ENCODE results near the gene C1QA. TPM values are rescaled to one million over a fixed set of nuclear protein-coding genes. Genes with fewer than 3 reads are reported as not detected.

The C1QA gene
- total and polyA plus RNA-seq, 3 donors from 2014 or later, result 8.7 to 142 (median 29.8) TPM

DNA sequence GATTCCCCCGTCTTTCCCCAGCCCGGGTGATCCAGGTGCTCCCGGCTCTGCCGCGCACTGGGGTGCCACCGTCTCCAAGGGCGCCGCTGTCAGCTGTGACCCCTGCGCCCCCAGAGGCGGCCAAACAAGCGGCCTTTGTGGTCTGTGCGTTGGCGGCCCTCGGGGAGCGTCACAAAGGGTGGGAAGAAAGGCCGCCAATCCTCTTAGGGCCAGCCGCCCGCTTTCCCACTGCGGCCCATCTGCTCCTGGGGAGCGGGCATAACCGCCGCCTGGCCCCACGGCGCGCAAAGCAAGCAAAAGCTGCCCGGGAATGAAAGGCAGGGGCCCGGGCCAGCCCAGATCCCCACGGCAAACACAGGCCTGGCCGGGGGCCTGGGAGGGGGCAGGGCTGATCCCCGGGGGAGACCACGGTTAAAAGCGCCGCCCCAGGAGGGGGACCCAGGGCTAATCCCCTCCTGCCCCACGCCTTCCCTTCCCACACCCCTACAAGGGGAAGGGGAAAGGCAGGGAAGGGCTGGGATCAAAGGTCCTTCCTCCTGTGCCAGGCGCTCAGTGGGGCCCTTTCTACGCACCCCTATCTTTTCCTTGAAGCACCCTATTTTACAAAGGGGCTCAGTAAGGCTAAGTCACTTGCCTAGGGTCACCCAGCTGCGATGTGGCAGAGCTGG is 40.6 kb downstream of the C1QA start:
- no peaks in the 10 kb centered on the region for H3K27me3 ChIP-seq
- TF ChIP-seq POLR2A (IDR thresholded peaks at IDR 0.05), result no peak
- TF ChIP-seq, protein P1, sequence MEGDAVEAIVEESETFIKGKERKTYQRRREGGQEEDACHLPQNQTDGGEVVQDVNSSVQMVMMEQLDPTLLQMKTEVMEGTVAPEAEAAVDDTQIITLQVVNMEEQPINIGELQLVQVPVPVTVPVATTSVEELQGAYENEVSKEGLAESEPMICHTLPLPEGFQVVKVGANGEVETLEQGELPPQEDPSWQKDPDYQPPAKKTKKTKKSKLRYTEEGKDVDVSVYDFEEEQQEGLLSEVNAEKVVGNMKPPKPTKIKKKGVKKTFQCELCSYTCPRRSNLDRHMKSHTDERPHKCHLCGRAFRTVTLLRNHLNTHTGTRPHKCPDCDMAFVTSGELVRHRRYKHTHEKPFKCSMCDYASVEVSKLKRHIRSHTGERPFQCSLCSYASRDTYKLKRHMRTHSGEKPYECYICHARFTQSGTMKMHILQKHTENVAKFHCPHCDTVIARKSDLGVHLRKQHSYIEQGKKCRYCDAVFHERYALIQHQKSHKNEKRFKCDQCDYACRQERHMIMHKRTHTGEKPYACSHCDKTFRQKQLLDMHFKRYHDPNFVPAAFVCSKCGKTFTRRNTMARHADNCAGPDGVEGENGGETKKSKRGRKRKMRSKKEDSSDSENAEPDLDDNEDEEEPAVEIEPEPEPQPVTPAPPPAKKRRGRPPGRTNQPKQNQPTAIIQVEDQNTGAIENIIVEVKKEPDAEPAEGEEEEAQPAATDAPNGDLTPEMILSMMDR (IDR thresholded peaks at IDR 0.05), result no peak
- intact Hi-C loops (cut with DNase I; ENCODE audit: low total_unique reads), result no loop called here
- 67 to 77% methylated on average over 9 to 37 of the region's 37 CpGs for WGBS, 2 donors
- H3K4me1 ChIP-seq, result no peaks in the 10 kb centered on the region
- DNase-seq, result no peak
- H3K36me3 ChIP-seq (ENCODE audit: low read depth, missing control alignments), result no peaks in the 10 kb centered on the region
- no peak overlapping the region for H3K27ac ChIP-seq
- no peaks in the 10 kb centered on the region for H3K9me3 ChIP-seq
- H3K4me3 ChIP-seq, result peak overlapping the region in 1 of 2 donors; percentile 31

DNA sequence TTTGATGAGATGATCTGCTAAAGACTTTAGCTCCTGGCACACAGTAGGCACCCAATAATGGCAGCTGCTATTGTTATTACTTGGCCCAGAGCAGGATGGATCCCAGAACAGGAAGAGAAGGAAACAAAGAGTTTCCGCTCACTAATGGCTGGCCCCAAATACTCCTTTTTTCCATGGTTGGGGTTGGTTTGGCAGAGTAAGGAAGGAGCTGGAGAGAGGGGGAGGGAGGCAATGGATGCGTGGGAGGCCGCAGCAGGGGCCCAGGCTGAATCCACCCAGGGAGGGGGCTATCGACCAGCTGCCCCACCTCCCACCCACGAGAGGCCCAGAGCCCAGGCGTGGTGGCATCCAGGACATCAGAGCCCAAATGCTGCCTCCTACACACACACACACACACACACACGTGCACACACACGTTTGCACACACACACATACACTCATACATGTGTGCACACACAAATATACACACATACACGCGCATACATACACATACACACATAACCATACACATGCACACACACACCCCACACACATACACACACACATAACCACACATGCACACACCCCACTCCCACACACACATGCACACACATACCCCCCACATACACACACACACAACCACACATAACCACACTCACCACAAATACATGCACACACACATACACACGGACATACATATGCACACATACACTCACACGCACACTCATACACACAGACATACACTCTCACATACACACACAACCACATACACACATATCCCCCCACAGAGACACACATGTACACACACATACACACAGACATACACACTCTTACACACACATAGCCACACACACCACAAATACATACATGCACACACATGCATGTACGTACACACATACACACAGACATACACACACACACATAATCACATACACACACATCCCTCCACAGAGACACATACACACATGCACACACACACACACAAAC is 41.8 kb downstream of the C1QA start:
- 60 to 66% methylated on average over 10 to 13 of the region's 13 CpGs for whole genome bisulfite sequencing, 2 donors
- Histone ChIP-seq H3K9me3 (no peaks in the 10 kb centered on the region), H3K4me3 (no peak overlapping the region), H3K36me3 (ENCODE audit: low read depth, missing control alignments) (no peaks in the 10 kb centered on the region), H3K27me3 (no peaks in the 10 kb centered on the region), H3K27ac (no peak overlapping the region), H3K4me1 (no peaks in the 10 kb centered on the region)
- no peak for TF ChIP-seq POLR2A (IDR thresholded peaks at IDR 0.05)
- TF ChIP-seq, protein P1 (IDR thresholded peaks at IDR 0.05), result no peak
- DNase-seq, result no peak
- intact Hi-C loops (cut with DNase I; ENCODE audit: low total_unique reads), result no loop called here

- 85 to 86% methylated on average over 9 of the region's 9 CpGs for WGBS, 2 donors
- H3K36me3 ChIP-seq (ENCODE audit: low read depth, missing control alignments), result no peaks in the 10 kb centered on the region
- no peak overlapping the region for H3K27ac ChIP-seq
- no peak overlapping the region for H3K4me3 ChIP-seq
- intact Hi-C loops (cut with DNase I; ENCODE audit: low total_unique reads), result no loop called here
- no peaks in the 10 kb centered on the region for H3K27me3 ChIP-seq
- no peak for DNase-seq
- H3K9me3 ChIP-seq, result no peaks in the 10 kb centered on the region
- peaks cover 11% of the 10 kb centered on the region for H3K4me1 ChIP-seq
- TF ChIP-seq, protein P1 (IDR thresholded peaks at IDR 0.05), result no peak
- TF ChIP-seq POLR2A (IDR thresholded peaks at IDR 0.05), result no peak
Observed at GRCh38 chr1:22680726-22681125, 44.3 kb downstream of the C1QA start.

DNA sequence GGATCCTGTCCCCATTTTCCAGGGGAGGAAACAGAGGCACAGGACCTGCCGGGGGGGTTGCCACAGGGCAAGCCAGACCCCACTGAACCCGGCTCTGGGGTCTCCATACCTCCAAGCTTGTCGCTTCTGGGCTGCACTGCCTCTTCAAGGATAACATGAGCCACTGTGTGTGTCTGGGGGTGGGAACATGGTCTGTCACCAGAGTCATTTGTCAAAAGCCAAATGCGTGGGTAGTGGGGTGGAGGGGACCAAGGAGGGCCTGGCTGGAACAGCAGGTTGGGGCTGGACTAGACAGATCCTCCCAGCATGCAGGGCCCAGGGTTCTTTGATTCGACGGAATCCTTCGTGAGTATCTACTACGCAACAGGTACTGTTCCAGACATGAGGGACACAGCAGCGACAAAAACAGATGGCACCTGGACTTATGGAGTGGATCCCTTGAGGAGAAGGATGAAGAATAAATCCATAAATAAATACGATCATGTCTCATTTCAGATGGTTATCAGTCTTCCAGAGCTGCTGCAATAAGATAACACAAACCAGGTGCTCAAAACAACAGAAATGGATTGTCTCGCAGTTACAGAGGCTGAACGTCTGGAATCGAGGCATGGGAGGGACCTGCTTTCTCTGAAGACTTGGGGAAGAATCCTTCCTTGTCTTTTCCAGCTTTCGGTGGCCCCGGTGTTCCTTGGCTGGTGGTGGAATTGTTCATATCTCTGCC is 45.3 kb downstream of the C1QA start:
- TF ChIP-seq, protein P1 (IDR thresholded peaks at IDR 0.05), result no peak
- TF ChIP-seq POLR2A (IDR thresholded peaks at IDR 0.05), result no peak
- Histone ChIP-seq H3K4me1 (peaks cover 14% of the 10 kb centered on the region), H3K4me3 (no peak overlapping the region), H3K27ac (no peak overlapping the region), H3K9me3 (no peaks in the 10 kb centered on the region), H3K27me3 (no peaks in the 10 kb centered on the region), H3K36me3 (ENCODE audit: low read depth, missing control alignments) (no peaks in the 10 kb centered on the region)
- intact Hi-C loops (cut with DNase I; ENCODE audit: low total_unique reads), result no loop called here
- no peak for DNase-seq
- 91% methylated on average over 15 of the region's 15 CpGs for WGBS, 2 donors
